Measurements from ENCODE around the gene RABEP2. TPM values are rescaled to one million over a fixed set of nuclear protein-coding genes. Genes with fewer than 3 reads are reported as not detected.

Gene RABEP2
- total RNA-seq, 2 donors from 2014 or later: 16.1 to 19.2 TPM

DNA sequence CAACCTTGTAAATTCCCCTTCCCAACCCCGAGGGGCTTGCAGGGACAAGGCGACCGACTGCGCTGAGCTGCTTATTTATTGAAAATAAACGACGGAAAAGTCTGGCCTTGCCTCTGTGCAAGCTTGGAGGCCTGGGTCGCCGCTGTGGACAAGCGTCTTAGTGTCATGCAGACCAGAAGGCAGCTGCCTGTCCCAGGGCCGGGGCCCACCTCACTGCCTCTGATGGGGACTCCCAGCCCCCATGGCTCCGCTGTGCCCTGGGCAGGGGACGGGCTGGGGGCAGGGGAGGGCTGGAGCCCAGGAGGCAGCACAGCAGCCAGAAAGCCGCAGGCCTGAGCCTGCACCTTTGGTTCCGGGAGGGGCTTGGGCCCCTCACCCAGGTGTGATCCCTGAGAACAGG, 20.7 kb downstream of the RABEP2 start:
- no peak overlapping the region for H3K9ac ChIP-seq (ENCODE audit: extremely low read depth, low read length, poor library complexity, severe bottlenecking)
- no peak overlapping the region for H3K4me3 ChIP-seq (ENCODE audit: low read length)
- no peaks in the 10 kb centered on the region for H3K4me1 ChIP-seq (ENCODE audit: control insufficient read depth, insufficient read depth, low read length)
- no peak for DNase-seq
- peaks cover 7% of the 10 kb centered on the region for H3K36me3 Mint-ChIP-seq (ENCODE audit: low read depth)
- H3K27me3 ChIP-seq (ENCODE audit: control insufficient read depth, insufficient read depth, low read length, poor library complexity, severe bottlenecking): no peaks in the 10 kb centered on the region
- H3K4me1 Mint-ChIP-seq: no peaks in the 10 kb centered on the region
- peaks cover 4% of the 10 kb centered on the region for H3K36me3 ChIP-seq (ENCODE audit: control insufficient read depth, insufficient read depth, low read length)
- no peaks in the 10 kb centered on the region for H3K9me3 ChIP-seq (ENCODE audit: control insufficient read depth, low read length)
- no peak overlapping the region for H3K27ac Mint-ChIP-seq
- H3K9me3 Mint-ChIP-seq: no peaks in the 10 kb centered on the region
- WGBS, 2 experiments (ENCODE audit: insufficient coverage in 1 of 2, insufficient read length in 1 of 2): 93 to 95% methylated on average over 10 to 14 of the region's 14 CpGs
- no peak overlapping the region for H3K27ac ChIP-seq (ENCODE audit: low read depth, low read length)
- H3K27me3 Mint-ChIP-seq (ENCODE audit: insufficient read depth): no peaks in the 10 kb centered on the region
- no peak overlapping the region for H3K4me3 Mint-ChIP-seq
- TF ChIP-seq CTCF (conservative IDR thresholded peaks at IDR 0.05): no peak

DNA sequence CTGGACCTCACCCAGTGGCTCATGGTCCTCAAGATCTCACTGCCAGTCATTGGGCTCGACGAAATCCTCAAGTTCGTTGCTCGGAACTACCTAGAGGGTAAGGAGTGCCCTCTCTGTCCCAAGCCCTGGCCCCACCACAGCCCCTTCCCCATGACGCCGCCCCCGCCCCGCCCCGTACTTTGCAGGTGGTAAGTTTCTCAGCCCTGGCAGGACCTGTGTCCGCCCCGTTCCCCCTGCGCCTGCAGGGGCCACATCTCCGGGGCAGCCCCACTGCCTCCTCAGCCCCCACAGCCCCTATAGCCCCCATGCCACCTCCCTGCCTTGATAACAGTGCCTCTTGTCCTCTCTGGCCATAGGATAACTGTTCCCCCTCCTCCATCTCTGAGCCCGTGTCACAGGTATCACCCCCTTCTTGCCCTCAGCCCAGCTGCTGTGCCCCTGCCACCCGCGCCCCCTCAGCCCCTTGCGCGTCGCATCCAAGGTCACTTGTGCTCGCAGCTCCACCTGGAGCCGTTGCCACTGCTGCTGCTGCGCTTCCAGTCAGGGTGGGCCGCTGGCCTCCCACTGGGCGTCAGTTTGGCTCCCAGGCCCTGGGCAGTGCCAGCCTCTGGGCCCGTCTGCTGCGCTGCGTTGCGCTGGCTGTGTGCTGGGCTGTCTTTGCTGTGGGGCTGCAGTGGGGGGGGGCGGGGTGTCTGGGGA, 21.5 kb downstream of the RABEP2 start:
- Histone ChIP-seq H3K27ac (ENCODE audit: low read depth, low read length) (no peak overlapping the region), H3K36me3 (ENCODE audit: control insufficient read depth, insufficient read depth, low read length) (peaks cover 4% of the 10 kb centered on the region), H3K4me1 (ENCODE audit: control insufficient read depth, insufficient read depth, low read length) (no peaks in the 10 kb centered on the region), H3K9ac (ENCODE audit: extremely low read depth, low read length, poor library complexity, severe bottlenecking) (no peak overlapping the region), H3K27me3 (ENCODE audit: control insufficient read depth, insufficient read depth, low read length, poor library complexity, severe bottlenecking) (no peaks in the 10 kb centered on the region), H3K4me3 (ENCODE audit: low read length) (no peak overlapping the region), H3K9me3 (ENCODE audit: control insufficient read depth, low read length) (no peaks in the 10 kb centered on the region)
- Mint-ChIP-seq H3K4me3 (no peak overlapping the region), H3K36me3 (ENCODE audit: low read depth) (peaks cover 5% of the 10 kb centered on the region), H3K27ac (no peak overlapping the region), H3K27me3 (ENCODE audit: insufficient read depth) (no peaks in the 10 kb centered on the region), H3K4me1 (no peaks in the 10 kb centered on the region), H3K9me3 (no peaks in the 10 kb centered on the region)
- WGBS, 2 experiments (ENCODE audit: insufficient coverage in 1 of 2, insufficient read length in 1 of 2): 94 to 95% methylated on average over 15 to 29 of the region's 29 CpGs
- TF ChIP-seq CTCF (conservative IDR thresholded peaks at IDR 0.05): no peak
- DNase-seq: no peak

GRCh38 chr16:28902909-28903308, 22.1 kb downstream of the RABEP2 start:
- H3K36me3 ChIP-seq (ENCODE audit: control insufficient read depth, insufficient read depth, low read length): no peaks in the 10 kb centered on the region
- H3K9ac ChIP-seq (ENCODE audit: extremely low read depth, low read length, poor library complexity, severe bottlenecking): no peak overlapping the region
- Mint-ChIP-seq H3K9me3 (no peaks in the 10 kb centered on the region), H3K27ac (no peak overlapping the region), H3K4me3 (no peak overlapping the region), H3K27me3 (ENCODE audit: insufficient read depth) (no peaks in the 10 kb centered on the region), H3K36me3 (ENCODE audit: low read depth) (no peaks in the 10 kb centered on the region), H3K4me1 (no peaks in the 10 kb centered on the region)
- H3K4me1 ChIP-seq (ENCODE audit: control insufficient read depth, insufficient read depth, low read length): no peaks in the 10 kb centered on the region
- TF ChIP-seq CTCF (conservative IDR thresholded peaks at IDR 0.05): no peak
- no peak overlapping the region for H3K27ac ChIP-seq (ENCODE audit: low read depth, low read length)
- H3K4me3 ChIP-seq (ENCODE audit: low read length): no peak overlapping the region
- 91% methylated on average over 4 to 11 of the region's 11 CpGs for WGBS, 2 experiments (ENCODE audit: insufficient coverage in 1 of 2, insufficient read length in 1 of 2)
- H3K9me3 ChIP-seq (ENCODE audit: control insufficient read depth, low read length): no peaks in the 10 kb centered on the region
- no peak for DNase-seq
- no peaks in the 10 kb centered on the region for H3K27me3 ChIP-seq (ENCODE audit: control insufficient read depth, insufficient read depth, low read length, poor library complexity, severe bottlenecking)

All from endodermal cell (in vitro differentiated cells).